Activated CD4-positive, CD25-positive, alpha-beta regulatory T cell treated with anti-CD3 and anti-CD28 coated beads, Interleukin-2, amount 50 U/mL, for 72 hours (primary cell): ENCODE results near the gene DDHD1.

Source experiments
- DNase-seq: peaks from one replicate; pipeline ENCODE4 v3.0.0; 2021

DDHD1 gene

GRCh38 chr14:52987042-52987441 is 166.1 kb downstream of the DDHD1 start:
- DNase-seq, result no peak
